Heart left ventricle (tissue), 13 donors: ENCODE data around the gene B4GALT5.

ENCODE experiments used
- POLR2A ChIP-seq, 2 donors: fragments of 450-650 bp; IDR thresholded peaks; one replicate each; pipeline ENCODE4 v1.6.1; 2017; ENCODE audit warnings: antibody characterized with exemption in 2 of 2, mild to moderate bottlenecking in 2 of 2, moderate library complexity in 2 of 2
- TF ChIP-seq, protein P1 (sequence below), 12 donors: fragments of 200-600 bp; sonication (generic) in 4 of 12; IDR thresholded peaks; one replicate each; pipeline versions ENCODE4 v1.5.0 to v1.8.0; 2018 to 2022; ENCODE audit warnings: antibody characterized with exemption in 12 of 12, mild to moderate bottlenecking in 5 of 12
- donor health status: ischemic (EF 13 %, LVEDD 7.1; RV severe dilation, severe dysfunction).
- donor health status: DM: no; HTN: yes; CAD: no.
- donor health status: DM: no; HTN: no; CAD: no.
- donor health status: ischemic (EF 25% LVEDD 6.9; RV normal size, moderate dysfunction).
- donor health status: ischemic (EF 25% LVEDD 5.7; RV mildly dilated, moderate dysfunction).
- donor health status: ischemic (EF 35%, LVEDD 5.7; RV mildly dilated, moderate dysfunction).
- donor health status: nonischemic (EF 11% LVEDD 7.7; RV severe dilation, severe dysfunction).
- donor health status: DM: yes; HTN: yes; CAD: no.
- donor health status: PGD.
- donor health status: ischemic (EF 29% LVEDD 5.4; RV normal size, mild dysfunction).
- donor health status: nonischemic (EF 23%, LVEDD 6.1; RV moderate dilation, normal function).

GRCh38 chr20:49672096-49672664, 41.5 kb downstream of the B4GALT5 start:
- TF ChIP-seq, protein P1, sequence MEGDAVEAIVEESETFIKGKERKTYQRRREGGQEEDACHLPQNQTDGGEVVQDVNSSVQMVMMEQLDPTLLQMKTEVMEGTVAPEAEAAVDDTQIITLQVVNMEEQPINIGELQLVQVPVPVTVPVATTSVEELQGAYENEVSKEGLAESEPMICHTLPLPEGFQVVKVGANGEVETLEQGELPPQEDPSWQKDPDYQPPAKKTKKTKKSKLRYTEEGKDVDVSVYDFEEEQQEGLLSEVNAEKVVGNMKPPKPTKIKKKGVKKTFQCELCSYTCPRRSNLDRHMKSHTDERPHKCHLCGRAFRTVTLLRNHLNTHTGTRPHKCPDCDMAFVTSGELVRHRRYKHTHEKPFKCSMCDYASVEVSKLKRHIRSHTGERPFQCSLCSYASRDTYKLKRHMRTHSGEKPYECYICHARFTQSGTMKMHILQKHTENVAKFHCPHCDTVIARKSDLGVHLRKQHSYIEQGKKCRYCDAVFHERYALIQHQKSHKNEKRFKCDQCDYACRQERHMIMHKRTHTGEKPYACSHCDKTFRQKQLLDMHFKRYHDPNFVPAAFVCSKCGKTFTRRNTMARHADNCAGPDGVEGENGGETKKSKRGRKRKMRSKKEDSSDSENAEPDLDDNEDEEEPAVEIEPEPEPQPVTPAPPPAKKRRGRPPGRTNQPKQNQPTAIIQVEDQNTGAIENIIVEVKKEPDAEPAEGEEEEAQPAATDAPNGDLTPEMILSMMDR (IDR thresholded peaks at IDR 0.05): no peak
- no peak for TF ChIP-seq POLR2A (IDR thresholded peaks at IDR 0.05)
